ENCODE results near the gene CYP26C1. TPM values are rescaled to one million over a fixed set of nuclear protein-coding genes. Genes with fewer than 3 reads are reported as not detected.

The CYP26C1 gene
- polyA plus RNA-seq, 1 donor: not detected

DNA sequence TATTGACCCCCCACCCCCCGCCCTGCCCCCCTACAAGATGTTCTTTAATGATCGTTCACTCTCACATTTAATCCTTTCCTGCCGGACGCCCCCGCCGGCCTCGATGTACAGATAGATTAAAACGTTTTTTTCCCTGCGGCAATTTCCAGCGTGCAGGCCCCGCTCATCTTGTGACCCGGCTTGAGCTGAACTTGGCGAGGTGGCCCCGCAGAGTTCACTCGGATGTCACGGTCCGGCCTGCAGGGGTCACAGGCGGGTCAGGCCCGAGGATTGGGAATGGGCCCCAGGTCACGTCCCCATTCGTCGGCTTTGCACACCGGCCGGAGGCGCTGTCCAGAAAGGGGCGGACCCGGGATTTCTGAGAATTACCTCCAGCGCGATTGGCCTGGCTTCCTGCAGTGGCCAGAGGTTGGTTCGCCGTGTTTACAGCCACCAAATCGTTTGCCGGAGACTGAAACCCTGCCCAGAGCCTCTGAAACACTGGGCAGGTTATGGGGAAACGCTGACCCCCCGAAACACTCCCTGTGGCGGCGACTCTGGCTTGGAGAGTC lies 11.2 kb downstream of the CYP26C1 start:
- Histone ChIP-seq H3K4me3 (ENCODE audit: low read length) (peak overlapping the region; percentile 39), H3K27ac (ENCODE audit: low read length) (no peak overlapping the region), H3K4me1 (ENCODE audit: control insufficient read depth, insufficient read depth, low read length) (peaks cover 23% of the 10 kb centered on the region), H3K27me3 (ENCODE audit: control insufficient read depth, insufficient read depth, low read length) (peaks cover 99% of the 10 kb centered on the region), H3K36me3 (ENCODE audit: control insufficient read depth, insufficient read depth, low read length) (no peaks in the 10 kb centered on the region), H3K9me3 (ENCODE audit: control insufficient read depth, low read depth, low read length) (no peaks in the 10 kb centered on the region)
- no CpG with 5 or more reads among the region's 37 CpGs for WGBS (ENCODE audit: insufficient coverage, low lambda C conversion rate)
- DNase-seq: peak in 1 of 2 donors; percentile 46

DNA sequence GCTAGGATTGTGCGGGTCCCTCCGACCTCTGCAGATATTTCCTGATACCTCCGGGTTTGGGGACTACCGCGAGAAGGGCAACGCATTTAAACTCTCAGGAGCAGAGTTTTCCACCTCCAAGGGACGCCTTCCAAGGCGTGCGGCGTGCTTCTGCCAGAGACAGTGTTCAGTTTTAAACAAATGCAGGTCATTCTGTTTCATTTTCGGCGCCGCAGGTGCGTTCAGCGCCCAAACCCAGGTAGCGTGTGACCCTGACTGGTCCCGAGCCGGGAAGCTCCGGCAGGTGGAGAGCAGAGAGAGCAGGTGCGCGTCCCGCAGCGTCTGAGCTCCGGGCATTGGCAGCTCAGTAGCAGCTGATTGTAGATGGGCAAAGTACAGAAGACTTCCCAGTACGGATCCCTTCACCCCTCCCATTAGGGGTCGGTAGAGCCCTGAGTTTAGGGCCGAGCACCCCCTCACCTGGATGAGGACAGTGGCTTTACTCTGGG lies 11.7 kb downstream of the CYP26C1 start:
- H3K36me3 ChIP-seq (ENCODE audit: control insufficient read depth, insufficient read depth, low read length): no peaks in the 10 kb centered on the region
- DNase-seq: peak in 1 of 2 donors; percentile 69
- no peak overlapping the region for H3K27ac ChIP-seq (ENCODE audit: low read length)
- peak overlapping the region; percentile 39 for H3K4me3 ChIP-seq (ENCODE audit: low read length)
- peaks cover 98% of the 10 kb centered on the region for H3K27me3 ChIP-seq (ENCODE audit: control insufficient read depth, insufficient read depth, low read length)
- WGBS (ENCODE audit: insufficient coverage, low lambda C conversion rate): no CpG with 5 or more reads among the region's 27 CpGs
- peaks cover 23% of the 10 kb centered on the region for H3K4me1 ChIP-seq (ENCODE audit: control insufficient read depth, insufficient read depth, low read length)
- no peaks in the 10 kb centered on the region for H3K9me3 ChIP-seq (ENCODE audit: control insufficient read depth, low read depth, low read length)

DNA sequence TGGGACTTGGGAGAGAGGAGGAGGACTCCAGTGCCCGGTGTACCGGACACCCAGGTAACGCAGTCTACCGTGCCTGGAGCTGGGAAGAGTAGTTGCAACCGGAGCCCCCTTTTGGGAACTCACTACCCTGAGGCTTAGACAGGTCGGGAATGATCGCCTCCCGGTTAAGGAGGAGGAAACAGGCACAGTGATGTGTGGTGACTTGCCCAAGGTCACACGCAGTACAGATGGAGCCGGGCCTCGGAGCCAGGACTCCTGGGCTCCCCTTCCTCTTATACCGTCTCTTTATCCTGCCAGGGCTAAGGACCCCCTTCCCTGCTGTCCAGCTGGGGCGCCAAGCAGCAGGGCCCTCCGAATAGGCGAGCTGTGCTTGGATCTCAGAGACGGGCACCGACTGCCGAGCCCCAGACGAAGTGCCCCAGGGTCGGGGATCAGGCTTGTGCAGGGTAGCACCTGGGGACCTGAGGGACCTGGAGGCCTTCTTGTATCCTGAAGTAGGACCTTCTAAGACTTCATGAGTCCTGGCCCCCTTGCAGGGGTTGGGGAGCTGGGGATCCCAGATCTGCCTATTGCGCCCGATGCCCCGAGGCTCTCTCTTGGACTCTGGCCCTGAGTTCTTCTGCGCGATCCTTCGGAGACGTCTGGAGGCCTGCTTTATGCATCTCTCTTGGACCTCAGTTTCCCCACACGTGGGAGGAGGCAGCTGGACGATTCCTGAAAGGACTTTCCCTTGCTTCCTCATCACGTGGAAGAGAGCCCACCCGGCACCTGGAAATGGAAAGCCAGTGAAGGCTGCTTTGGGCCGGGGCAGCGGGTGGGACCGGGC lies 12.3 kb downstream of the CYP26C1 start:
- Histone ChIP-seq H3K27me3 (ENCODE audit: control insufficient read depth, insufficient read depth, low read length) (peaks cover 92% of the 10 kb centered on the region), H3K4me1 (ENCODE audit: control insufficient read depth, insufficient read depth, low read length) (peaks cover 23% of the 10 kb centered on the region), H3K9me3 (ENCODE audit: control insufficient read depth, low read depth, low read length) (no peaks in the 10 kb centered on the region), H3K4me3 (ENCODE audit: low read length) (peak overlapping the region; percentile 39), H3K27ac (ENCODE audit: low read length) (no peak overlapping the region), H3K36me3 (ENCODE audit: control insufficient read depth, insufficient read depth, low read length) (no peaks in the 10 kb centered on the region)
- DNase-seq: no peak
- WGBS (ENCODE audit: insufficient coverage, low lambda C conversion rate): no CpG with 5 or more reads among the region's 34 CpGs

DNA sequence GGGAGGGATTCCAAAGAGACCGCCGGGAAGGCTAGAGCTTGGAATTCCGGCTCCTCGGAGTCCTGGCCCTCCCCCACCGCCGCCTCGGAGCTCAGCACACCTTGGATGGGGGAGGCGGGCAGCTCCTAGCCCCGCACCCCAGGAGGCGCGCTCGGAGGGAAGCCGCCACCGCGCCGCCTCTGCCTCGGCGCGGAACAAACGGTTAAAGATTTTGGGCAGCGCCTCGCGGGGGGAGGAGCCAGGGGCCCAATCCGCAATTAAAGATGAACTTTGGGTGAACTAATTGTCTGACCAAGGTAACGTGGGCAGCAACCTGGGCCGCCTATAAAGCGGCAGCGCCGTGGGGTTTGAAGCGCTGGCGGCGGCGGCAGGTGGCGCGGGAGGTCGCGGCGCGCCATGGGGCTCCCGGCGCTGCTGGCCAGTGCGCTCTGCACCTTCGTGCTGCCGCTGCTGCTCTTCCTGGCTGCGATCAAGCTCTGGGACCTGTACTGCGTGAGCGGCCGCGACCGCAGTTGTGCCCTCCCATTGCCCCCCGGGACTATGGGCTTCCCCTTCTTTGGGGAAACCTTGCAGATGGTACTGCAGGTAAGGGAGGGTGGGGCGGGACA lies 13.0 kb downstream of the CYP26C1 start, which contains the start of gene CYP26A1:
CYP26A1 (plus strand) TSS at position 355 of the 608 bp plus-strand sequence; CDS start at position 397, 42 bp downstream.
- whole genome bisulfite sequencing (ENCODE audit: insufficient coverage, low lambda C conversion rate): no CpG with 5 or more reads among the region's 52 CpGs
- H3K27me3 ChIP-seq (ENCODE audit: control insufficient read depth, insufficient read depth, low read length): peaks cover 88% of the 10 kb centered on the region
- peak within 1 kb of the TSS; percentile 25 for H3K4me3 ChIP-seq (ENCODE audit: low read length)
- H3K27ac ChIP-seq (ENCODE audit: low read length): no peak within 1 kb of the TSS
- H3K9me3 ChIP-seq (ENCODE audit: control insufficient read depth, low read depth, low read length): no peaks in the 10 kb centered on the region
- H3K36me3 ChIP-seq (ENCODE audit: control insufficient read depth, insufficient read depth, low read length): no peaks in the 10 kb centered on the region
- H3K4me1 ChIP-seq (ENCODE audit: control insufficient read depth, insufficient read depth, low read length): peaks cover 23% of the 10 kb centered on the region
- DNase-seq: peak in 1 of 2 donors; percentile 44

DNA sequence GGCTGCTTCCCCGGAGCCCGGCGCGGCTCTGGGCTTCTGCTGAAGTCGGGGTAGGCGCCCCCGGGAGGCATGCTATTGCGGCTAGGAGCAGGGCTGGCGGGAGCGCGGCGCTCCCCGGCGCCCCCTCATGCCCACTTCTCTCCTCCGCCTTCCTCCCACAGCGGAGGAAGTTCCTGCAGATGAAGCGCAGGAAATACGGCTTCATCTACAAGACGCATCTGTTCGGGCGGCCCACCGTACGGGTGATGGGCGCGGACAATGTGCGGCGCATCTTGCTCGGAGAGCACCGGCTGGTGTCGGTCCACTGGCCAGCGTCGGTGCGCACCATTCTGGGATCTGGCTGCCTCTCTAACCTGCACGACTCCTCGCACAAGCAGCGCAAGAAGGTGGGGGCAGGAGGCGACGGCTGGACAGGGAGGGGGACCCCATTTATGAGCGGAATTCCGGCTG lies 13.6 kb downstream of the CYP26C1 start:
- no peaks in the 10 kb centered on the region for H3K9me3 ChIP-seq (ENCODE audit: control insufficient read depth, low read depth, low read length)
- H3K36me3 ChIP-seq (ENCODE audit: control insufficient read depth, insufficient read depth, low read length): no peaks in the 10 kb centered on the region
- DNase-seq: peak in 1 of 2 donors; percentile 31
- peaks cover 82% of the 10 kb centered on the region for H3K27me3 ChIP-seq (ENCODE audit: control insufficient read depth, insufficient read depth, low read length)
- no CpG with 5 or more reads among the region's 40 CpGs for WGBS (ENCODE audit: insufficient coverage, low lambda C conversion rate)
- H3K4me1 ChIP-seq (ENCODE audit: control insufficient read depth, insufficient read depth, low read length): peaks cover 23% of the 10 kb centered on the region
- H3K4me3 ChIP-seq (ENCODE audit: low read length): no peak overlapping the region
- no peak overlapping the region for H3K27ac ChIP-seq (ENCODE audit: low read length)

DNA sequence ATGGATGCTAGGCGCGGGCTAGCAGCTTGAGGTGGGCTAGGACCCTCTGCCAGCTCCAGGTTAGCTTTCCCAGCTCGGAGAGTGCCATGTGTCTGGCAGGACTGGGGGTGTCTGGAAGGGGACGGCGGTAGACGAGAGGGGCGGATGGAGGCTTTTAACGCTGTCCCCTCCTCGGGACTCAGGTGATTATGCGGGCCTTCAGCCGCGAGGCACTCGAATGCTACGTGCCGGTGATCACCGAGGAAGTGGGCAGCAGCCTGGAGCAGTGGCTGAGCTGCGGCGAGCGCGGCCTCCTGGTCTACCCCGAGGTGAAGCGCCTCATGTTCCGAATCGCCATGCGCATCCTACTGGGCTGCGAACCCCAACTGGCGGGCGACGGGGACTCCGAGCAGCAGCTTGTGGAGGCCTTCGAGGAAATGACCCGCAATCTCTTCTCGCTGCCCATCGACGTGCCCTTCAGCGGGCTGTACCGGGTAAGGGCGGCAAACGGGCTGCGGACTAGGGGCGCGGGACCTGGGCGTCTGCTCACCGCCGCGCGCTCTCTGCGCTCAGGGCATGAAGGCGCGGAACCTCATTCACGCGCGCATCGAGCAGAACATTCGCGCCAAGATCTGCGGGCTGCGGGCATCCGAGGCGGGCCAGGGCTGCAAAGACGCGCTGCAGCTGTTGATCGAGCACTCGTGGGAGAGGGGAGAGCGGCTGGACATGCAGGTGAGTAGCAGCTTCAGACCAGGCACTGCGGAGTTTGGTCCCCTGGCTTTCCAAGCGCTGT lies 14.2 kb downstream of the CYP26C1 start:
- Histone ChIP-seq H3K4me3 (ENCODE audit: low read length) (no peak overlapping the region), H3K27me3 (ENCODE audit: control insufficient read depth, insufficient read depth, low read length) (peaks cover 80% of the 10 kb centered on the region)

DNA sequence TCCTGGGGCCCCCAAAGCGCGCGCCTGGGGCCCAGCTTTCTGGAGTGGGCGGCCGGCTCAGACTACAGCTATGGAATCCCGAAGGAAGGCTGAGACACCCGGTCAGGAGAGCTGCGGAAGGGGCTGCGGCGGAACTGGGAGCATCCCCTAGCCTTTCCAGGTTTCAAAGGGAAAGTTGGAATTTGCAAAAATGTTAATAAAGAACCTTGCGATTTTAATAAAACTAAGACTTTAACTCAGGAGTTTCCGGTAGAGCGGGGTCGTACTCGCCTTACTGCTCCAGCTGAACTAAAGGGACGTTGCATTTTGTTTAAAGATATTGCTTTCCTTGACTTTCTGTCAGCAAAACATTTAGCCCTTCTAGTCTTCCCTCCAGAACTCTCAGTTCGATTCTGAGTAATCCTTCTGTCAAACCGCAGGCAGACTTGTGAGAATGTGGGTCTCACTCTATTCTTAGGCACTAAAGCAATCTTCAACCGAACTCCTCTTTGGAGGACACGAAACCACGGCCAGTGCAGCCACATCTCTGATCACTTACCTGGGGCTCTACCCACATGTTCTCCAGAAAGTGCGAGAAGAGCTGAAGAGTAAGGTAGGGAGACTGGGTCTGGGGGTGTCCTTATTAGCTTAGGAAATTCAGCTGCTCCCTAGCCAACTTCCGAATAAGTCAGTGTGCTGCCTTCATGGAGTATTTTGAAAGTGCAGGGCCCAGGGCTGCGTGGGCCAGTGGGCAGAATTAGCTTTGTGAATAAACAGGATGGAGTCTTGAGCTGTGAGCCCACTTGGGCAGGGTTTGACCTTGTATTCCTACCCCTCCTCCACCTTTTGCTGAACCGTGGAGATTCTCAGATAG lies 15.0 kb downstream of the CYP26C1 start:
- Histone ChIP-seq H3K4me3 (ENCODE audit: low read length) (no peak overlapping the region), H3K9me3 (ENCODE audit: control insufficient read depth, low read depth, low read length) (no peaks in the 10 kb centered on the region), H3K36me3 (ENCODE audit: control insufficient read depth, insufficient read depth, low read length) (no peaks in the 10 kb centered on the region), H3K27ac (ENCODE audit: low read length) (no peak overlapping the region), H3K27me3 (ENCODE audit: control insufficient read depth, insufficient read depth, low read length) (peaks cover 76% of the 10 kb centered on the region), H3K4me1 (ENCODE audit: control insufficient read depth, insufficient read depth, low read length) (peaks cover 23% of the 10 kb centered on the region)
- no CpG with 5 or more reads among the region's 25 CpGs for WGBS (ENCODE audit: insufficient coverage, low lambda C conversion rate)
- no peak for DNase-seq

More for the DNA sequence above, 14.2 kb downstream of the CYP26C1 start:
- Histone ChIP-seq H3K9me3 (ENCODE audit: control insufficient read depth, low read depth, low read length) (no peaks in the 10 kb centered on the region), H3K27ac (ENCODE audit: low read length) (no peak overlapping the region), H3K4me1 (ENCODE audit: control insufficient read depth, insufficient read depth, low read length) (peaks cover 23% of the 10 kb centered on the region), H3K36me3 (ENCODE audit: control insufficient read depth, insufficient read depth, low read length) (no peaks in the 10 kb centered on the region)
- DNase-seq: peak in 1 of 2 donors; percentile 35
- no CpG with 5 or more reads among the region's 67 CpGs for WGBS (ENCODE audit: insufficient coverage, low lambda C conversion rate)

DNA sequence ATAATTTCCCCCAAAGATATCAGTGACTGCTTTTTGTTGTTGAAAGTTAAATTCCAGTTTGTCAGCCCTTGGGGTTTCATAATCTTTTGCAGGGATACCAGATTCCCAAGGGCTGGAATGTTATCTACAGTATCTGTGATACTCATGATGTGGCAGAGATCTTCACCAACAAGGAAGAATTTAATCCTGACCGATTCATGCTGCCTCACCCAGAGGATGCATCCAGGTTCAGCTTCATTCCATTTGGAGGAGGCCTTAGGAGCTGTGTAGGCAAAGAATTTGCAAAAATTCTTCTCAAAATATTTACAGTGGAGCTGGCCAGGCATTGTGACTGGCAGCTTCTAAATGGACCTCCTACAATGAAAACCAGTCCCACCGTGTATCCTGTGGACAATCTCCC lies 16.3 kb downstream of the CYP26C1 start:
- WGBS (ENCODE audit: insufficient coverage, low lambda C conversion rate): no CpG with 5 or more reads among the region's 2 CpGs
- Histone ChIP-seq H3K4me3 (ENCODE audit: low read length) (no peak overlapping the region), H3K27me3 (ENCODE audit: control insufficient read depth, insufficient read depth, low read length) (peaks cover 64% of the 10 kb centered on the region), H3K27ac (ENCODE audit: low read length) (no peak overlapping the region), H3K9me3 (ENCODE audit: control insufficient read depth, low read depth, low read length) (no peaks in the 10 kb centered on the region), H3K36me3 (ENCODE audit: control insufficient read depth, insufficient read depth, low read length) (no peaks in the 10 kb centered on the region), H3K4me1 (ENCODE audit: control insufficient read depth, insufficient read depth, low read length) (peaks cover 23% of the 10 kb centered on the region)
- no peak for DNase-seq

DNA sequence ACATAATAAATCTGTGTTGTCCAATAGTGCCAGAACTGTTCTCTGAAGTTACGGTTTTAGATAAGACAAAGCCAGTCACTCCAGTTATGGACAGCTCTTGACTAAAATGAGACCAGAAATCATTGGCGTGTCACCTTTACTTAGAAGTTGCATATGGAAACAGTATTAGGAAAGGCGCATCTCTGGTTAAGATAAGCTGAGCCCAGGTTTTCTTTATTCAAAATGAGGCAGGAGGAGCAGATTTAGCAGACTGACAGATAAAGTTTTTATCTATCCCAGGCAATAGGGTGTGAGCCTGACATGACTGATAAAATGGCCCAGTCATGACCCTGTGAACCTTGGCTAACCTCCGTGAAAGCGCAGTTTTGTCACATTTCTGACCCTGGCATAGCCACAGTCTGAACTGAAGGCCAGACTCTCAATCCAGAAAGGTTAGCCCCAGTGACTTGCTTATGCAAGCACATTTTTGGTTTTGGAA lies 17.3 kb downstream of the CYP26C1 start:
- H3K27ac ChIP-seq (ENCODE audit: low read length): no peak overlapping the region
- H3K4me3 ChIP-seq (ENCODE audit: low read length): no peak overlapping the region
- no peaks in the 10 kb centered on the region for H3K36me3 ChIP-seq (ENCODE audit: control insufficient read depth, insufficient read depth, low read length)
- peaks cover 17% of the 10 kb centered on the region for H3K4me1 ChIP-seq (ENCODE audit: control insufficient read depth, insufficient read depth, low read length)
- no peaks in the 10 kb centered on the region for H3K9me3 ChIP-seq (ENCODE audit: control insufficient read depth, low read depth, low read length)
- no peak for DNase-seq
- WGBS (ENCODE audit: insufficient coverage, low lambda C conversion rate): 20% methylated on average over 1 of the region's 5 CpGs
- peaks cover 54% of the 10 kb centered on the region for H3K27me3 ChIP-seq (ENCODE audit: control insufficient read depth, insufficient read depth, low read length)
